ENCODE results near the gene OCLN.
"Not testable (repeated sequence)": the region's sequence is repeated elsewhere in the genome, so short reads cannot be mapped to it uniquely, and the experiment has no call there.

OCLN gene, protein sequence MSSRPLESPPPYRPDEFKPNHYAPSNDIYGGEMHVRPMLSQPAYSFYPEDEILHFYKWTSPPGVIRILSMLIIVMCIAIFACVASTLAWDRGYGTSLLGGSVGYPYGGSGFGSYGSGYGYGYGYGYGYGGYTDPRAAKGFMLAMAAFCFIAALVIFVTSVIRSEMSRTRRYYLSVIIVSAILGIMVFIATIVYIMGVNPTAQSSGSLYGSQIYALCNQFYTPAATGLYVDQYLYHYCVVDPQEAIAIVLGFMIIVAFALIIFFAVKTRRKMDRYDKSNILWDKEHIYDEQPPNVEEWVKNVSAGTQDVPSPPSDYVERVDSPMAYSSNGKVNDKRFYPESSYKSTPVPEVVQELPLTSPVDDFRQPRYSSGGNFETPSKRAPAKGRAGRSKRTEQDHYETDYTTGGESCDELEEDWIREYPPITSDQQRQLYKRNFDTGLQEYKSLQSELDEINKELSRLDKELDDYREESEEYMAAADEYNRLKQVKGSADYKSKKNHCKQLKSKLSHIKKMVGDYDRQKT

GRCh38 chr5:69492391-69492922, at the start of gene OCLN:
TSS of gene OCLN (plus strand) at chr5:69492790. CDS start at chr5:69504245, 11,455 bp downstream.
- no peak for DNase-seq

DNA sequence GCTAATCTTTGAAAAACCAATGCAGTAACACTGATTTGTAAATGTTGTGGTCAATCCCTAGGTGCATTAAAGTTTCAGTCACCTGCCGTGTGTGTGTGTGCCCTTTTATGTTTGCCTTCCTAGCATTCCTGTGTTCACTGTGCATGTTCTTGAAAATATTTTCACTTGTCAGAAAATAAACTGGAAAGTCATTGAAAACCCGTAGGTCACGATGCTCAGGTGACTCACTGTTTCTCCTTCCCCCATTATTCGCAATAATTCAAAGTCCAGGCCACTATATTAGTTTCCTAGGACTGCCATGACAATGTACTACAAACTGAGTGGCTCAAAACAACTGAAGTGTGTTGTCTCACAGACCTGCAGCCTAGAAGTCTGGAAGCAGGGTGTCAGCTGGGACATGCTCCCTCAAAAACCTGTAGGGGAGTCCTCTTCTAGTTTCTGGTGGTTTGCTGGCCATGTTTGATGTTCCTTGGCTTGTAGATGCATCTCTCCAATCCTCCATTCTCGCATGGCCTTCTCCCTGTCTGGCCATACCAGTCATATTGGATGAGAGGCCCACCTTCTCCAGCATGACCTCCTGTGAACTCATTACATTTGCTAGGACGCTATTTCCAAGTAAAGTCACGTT, 48.3 kb upstream of the OCLN start:
- no peak for DNase-seq

DNA sequence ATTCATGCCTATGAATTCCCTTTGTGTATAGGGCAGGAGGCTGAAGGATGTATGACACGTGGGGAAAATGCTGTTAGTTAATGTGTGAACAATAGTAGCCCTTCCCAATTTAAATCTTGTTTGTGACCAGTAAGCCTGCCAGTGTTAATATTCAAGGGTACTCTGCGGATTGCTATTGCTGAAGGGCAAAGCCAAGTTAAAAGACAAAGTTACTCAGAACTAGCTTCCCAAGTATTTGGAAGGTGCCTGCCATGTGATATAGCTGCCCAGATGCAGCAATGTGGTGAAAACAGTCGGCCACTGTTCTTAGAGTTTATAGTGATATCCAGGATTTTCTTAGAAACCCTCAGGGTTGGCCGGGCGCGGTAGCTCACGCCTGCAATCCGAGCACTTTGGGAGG, 43.1 kb upstream of the OCLN start:
- no peak for DNase-seq

DNA sequence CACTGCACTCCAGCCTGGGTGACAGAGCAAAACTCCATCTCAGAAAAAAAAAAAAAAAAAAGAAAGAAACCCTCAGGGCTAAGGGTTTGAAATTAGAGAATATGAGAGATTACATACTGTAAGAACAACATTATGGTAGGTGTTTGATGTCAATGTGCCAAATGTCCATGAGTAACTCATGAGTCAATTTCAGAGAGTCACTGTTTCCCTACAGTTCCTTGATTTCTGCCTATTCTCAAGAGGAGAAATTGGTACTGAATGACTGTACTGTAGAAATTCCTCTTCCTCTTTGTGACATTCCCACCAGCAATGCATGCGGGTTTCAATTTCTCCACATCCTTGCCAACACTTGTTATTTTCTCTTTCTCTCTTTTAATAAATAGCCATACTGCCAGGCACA, 42.5 kb upstream of the OCLN start:
- no peak for DNase-seq

DNA sequence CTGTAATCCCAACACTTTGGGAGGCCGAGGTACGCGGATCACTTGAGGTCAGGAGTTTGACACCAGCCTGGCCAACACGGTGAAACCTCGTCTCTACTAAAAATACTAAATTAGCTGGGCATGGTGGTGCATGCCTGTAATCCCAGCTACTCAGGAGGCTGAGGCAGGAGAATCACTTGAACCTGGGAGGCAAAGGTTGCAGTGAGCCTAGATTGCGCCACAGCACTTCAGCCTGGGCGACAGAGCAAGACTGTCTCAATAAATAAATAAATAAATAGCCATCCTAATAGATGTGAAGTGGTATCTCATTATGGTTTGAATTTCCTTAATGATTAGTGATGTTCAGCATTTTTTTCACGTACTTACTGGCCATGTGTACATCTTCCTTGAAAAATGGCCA, 42.1 kb upstream of the OCLN start:
- DNase-seq, result not testable (repeated sequence)

- no peak for DNase-seq
These were observed 40.5 kb upstream of the OCLN start for GRCh38 chr5:69451941-69452647.

DNA sequence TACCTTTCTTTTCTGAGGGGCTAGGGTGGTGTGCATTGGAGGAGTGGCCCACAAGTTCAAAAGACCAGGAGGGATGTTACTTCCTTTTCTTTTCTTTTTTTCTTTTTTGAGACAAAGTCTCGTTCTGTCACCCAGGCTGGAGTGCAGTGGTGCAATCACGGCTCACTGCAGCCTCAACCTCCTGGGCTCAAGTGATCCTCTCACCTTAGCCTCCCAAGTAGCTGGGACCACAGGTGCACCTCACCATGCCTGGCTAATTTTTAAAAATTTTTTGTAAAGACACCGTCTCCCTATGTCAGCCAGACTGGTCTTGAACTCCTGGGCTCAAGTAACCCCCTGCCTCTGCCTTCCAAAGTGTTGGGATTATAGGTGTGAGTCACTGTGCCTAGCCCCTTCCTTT, 39.1 kb upstream of the OCLN start:
- not testable (repeated sequence) for DNase-seq

DNA sequence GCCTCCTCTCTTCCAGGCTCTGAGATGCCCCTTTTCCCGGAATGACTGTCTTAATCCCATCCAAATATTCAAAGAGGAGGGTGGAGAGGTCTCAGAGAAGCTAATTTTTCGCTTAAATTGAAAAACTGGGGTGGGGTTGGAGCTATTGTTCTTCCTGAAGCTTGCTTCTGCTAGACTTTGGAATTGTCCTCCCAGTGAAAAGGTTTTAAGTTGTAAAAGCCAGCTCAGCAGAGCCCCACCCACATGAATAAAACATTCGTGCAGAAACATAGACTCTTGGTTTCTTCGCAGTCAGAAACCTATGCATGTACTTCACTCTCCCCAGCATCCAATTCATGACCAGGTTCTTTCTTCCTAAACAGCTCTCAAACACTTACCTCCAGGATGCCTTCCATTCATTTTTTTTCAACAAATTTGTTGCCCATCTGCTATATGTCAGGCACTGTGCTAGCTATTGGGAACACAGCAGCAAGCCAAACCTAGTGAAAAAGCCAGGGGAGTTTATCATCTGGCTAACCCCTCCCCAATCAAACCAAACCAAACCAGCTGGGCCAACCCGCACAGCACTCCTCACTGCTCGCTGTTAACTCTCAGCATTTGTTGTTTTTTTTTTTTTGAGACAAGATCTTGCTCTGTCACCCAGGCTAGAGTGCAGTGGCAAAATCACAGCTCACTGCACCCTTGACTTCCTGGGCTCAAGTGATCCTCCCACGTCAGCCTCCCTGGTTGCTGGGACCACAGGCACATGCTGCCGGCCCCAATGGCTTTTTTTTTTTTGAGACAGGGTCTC, 37.9 kb upstream of the OCLN start:
- DNase-seq, result no peak

DNA sequence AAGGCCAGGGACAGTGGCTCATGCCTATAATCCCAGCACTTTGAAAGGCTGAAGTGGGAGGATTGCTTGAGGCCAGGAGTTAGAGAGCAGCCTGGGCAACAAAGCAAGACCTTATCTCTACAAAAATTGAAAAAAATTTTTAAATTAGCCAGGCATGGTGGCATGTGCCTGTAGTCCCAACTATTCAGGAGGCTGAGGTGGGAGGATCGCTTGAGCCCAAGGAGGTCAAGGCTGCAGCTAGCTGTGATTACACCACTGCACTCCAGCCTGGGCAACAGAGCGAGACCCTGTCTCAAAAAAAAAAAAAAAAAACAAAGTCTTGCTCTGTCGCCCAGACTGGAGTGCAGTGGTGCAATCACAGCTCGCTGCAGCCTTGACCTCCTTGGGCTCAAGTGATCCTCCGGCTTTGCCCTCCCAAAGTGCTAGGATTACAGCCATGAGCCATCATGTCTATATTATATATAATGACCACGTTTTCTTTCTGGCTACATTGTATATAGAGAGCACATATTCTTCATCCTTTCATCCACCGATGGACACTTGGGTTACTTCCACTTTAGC, 37.1 kb upstream of the OCLN start:
- not testable (repeated sequence) for DNase-seq

- DNase-seq, result no peak
These were observed 30.4 kb upstream of the OCLN start for GRCh38 chr5:69462170-69462569.

DNA sequence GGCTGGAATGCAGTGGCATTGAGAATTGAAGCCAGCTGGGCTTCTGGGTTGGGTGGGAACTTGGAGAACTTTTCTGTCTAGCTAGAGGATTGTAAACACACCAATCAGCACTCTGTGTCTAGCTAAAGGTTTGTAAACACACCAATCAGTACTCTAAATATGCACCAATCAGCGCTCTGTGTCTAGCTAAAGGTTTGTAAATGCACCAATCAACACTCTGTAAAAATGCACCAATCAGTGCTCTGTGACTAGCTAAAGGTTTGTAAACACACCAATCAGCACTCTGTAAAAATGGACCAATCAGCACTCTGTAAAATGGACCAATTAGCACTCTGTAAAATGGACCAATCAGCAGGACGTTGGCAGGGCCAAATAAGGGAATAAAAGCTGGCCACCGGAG, 26.2 kb upstream of the OCLN start:
- not testable (repeated sequence) for DNase-seq

DNA sequence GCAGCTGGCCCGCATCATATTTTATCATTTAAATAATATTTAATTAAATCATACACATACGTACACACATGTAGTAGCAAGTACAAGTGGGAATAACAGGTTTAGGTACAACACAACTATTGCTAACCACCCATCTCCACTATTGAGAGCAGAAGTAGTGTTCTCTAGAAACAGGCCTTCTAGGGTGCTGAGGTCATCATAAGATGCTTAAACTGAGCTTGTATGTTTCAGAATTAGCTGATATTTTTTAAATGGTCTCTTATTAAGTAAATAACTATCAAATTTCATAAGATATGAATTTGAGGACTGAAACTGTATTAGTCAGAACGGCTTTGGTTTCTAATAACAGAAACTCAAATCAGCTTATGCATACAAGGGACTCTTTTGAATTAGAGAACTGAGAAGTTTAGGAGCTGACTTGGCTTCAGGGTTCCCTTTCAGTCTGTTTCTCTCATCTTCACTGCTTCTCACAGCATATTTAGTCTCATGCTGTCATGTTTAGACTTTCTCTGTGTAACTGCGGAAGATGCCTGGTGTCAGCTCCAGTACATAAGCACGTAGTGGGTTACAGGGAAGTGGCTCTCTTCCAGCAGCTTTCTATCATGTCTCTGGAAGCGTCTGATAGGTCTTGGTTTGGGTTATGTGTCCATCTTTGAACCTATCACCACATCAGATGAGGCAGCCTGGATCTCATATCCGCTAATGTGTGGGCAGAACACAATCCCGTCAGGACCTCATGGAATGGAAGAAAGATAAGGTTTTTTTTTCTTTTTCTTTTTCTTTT, 25.0 kb upstream of the OCLN start:
- DNase-seq, result no peak

DNA sequence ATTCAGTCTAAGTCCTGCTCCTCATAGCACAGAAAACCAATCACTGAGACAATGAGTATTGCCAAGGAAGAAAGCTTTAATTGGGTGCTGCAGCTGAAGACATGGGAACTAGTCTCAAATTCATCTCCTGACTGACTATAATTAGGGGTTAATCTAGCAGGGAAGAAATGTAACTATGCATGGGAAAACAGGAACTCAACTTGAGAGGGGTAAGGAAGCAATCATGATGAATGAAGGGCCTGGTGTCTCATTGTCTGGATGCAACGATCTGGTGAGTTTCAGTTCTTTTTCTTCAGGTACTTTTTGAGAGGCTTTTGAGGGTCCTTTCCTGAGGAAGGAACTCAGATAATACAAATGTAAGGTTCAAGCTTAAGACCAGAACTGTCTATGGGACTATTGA, 24.0 kb upstream of the OCLN start:
- no peak for DNase-seq

DNA sequence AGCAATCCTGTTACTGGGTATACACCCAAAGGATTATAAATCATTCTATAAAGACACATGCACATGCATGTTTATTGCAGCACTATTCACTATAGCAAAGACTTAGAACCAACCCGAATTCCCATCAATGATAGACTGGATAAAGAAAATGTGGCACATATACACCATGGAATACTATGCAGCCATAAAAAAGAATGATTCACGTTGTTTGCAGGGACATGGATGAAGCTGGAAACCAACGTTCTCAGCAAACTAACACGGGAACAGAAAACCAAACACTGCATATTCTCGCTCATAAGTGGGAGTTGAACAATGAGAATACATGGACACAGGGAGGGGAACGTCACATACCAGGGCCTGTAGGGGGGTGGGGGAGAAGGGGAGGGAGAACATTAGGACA, 21.1 kb upstream of the OCLN start:
- DNase-seq, result not testable (repeated sequence)

GRCh38 chr5:69472535-69473143, 20.0 kb upstream of the OCLN start:
- not testable (repeated sequence) for DNase-seq

DNA sequence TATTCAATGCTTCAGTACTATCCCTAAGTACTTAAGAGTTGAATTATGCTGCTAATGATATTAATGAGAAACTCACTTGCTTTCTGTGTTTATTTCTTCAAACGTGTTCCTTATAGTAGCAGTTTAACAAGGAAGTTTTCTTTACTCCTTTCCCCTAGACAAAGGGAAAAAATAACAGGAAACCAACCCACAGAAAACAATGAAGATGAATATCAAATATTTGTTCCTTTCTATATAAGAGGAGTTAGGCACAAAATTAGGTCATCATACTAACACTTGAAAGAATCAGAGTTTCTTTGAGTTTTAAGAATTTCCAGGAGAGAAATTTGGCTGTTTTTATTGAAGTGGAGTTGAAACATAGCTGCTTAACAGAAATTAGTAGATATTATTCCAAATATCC, 15.4 kb upstream of the OCLN start:
- DNase-seq, result no peak

GRCh38 chr5:69478296-69478695, 14.3 kb upstream of the OCLN start:
- not testable (repeated sequence) for DNase-seq

- DNase-seq, result no peak
These were observed 7.7 kb upstream of the OCLN start for GRCh38 chr5:69484891-69485290.

DNA sequence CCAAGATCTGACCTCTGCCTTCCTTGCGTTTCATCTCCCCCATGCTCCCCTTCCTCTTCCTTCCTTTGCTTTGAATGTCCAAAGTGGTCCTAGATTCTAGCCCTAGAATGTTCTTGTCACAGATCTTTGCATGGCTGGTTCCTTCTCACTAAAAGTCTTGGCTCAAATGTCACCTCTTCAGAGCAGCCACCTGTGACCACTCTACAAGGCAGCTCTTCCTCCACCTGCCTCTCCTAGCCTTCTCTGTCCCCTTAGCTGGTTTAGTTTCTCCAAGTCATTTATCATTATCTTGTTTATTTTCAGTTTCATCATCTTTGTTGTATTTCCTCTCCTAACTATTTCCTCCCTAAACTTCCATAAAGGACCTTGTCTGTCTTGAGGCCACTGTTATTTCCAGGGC, 7.1 kb upstream of the OCLN start:
- DNase-seq, result no peak

- no peak for DNase-seq
These were observed 3.3 kb upstream of the OCLN start for GRCh38 chr5:69489246-69489645.

DNA sequence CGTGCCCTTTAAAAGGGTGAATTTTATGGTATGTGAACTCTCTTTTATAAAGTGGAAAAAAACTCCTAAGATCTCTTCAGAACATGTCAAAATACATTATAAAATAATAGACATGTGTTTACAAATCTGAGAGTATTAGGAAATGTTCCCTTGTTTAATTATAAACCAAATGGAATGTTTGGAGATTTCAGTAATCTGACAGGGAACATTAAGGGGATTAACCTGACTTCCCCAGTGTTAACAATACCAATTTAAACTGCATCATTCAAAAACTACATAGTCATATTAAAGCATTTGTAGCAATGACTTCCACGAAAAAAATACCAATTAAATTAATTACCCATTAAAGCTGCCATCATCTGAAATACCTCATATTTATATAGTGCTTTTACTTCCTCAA, 1.6 kb upstream of the OCLN start:
- no peak for DNase-seq
